Heart left ventricle (tissue), 16 donors: Measurements from ENCODE around the gene PROKR2. TPM values are rescaled to one million over a fixed set of nuclear protein-coding genes. Genes with fewer than 3 reads are reported as not detected.

Experiments
- ATAC-seq, 4 donors: fragments of 200-7000 bp; cut with Tn5 transposase; one replicate each; pipeline ENCODE4 v1.9.1; 2020 to 2022; ENCODE audit warnings: moderate library complexity in 4 of 4, mild to moderate bottlenecking in 3 of 4, moderate number of reproducible peaks in 1 of 4
- DNase-seq, 5 donors: peaks; one replicate each; pipeline ENCODE4 v3.0.0-alpha.2; 2020
- H3K27ac ChIP-seq, 12 donors: fragments of 200-600 bp; sonication (generic) in 4 of 12; one replicate each; pipeline versions ENCODE4 v1.5.0 to v1.8.0; 2016 to 2022; ENCODE audit warnings: mild to moderate bottlenecking in 2 of 12
- H3K27me3 ChIP-seq, 9 donors: fragments of 200-600 bp; sonication (generic) in 2 of 9; one replicate each; pipeline versions ENCODE4 v1.5.1 to v1.8.0; 2016 to 2022; ENCODE audit warnings: mild to moderate bottlenecking in 3 of 9
- H3K36me3 ChIP-seq, 9 donors: fragments of 200-600 bp; sonication (generic) in 2 of 9; one replicate each; pipeline versions ENCODE4 v1.5.0 to v1.8.0; 2018 to 2022; ENCODE audit warnings: mild to moderate bottlenecking in 2 of 9
- H3K4me1 ChIP-seq, 12 donors: fragments of 200-600 bp; sonication (generic) in 4 of 12; one replicate each; pipeline versions ENCODE4 v1.5.0 to v1.8.0; 2016 to 2022; ENCODE audit warnings: mild to moderate bottlenecking in 3 of 12
- H3K4me3 ChIP-seq, 12 donors: fragments of 200-600 bp; sonication (generic) in 4 of 12; one replicate each; pipeline versions ENCODE4 v1.5.0 to v1.8.0; 2017 to 2022; ENCODE audit warnings: mild to moderate bottlenecking in 9 of 12, moderate library complexity in 4 of 12
- H3K9me3 ChIP-seq, 12 donors: fragments of 200-600 bp; sonication (generic) in 4 of 12; one replicate each; pipeline versions ENCODE4 v1.5.0 to v1.8.0; 2016 to 2022; ENCODE audit warnings: mild to moderate bottlenecking in 1 of 12
- POLR2A ChIP-seq, 2 donors: fragments of 450-650 bp; IDR thresholded peaks; one replicate each; pipeline ENCODE4 v1.6.1; 2017; ENCODE audit warnings: antibody characterized with exemption in 2 of 2, mild to moderate bottlenecking in 2 of 2, moderate library complexity in 2 of 2
- WGBS, 4 donors: extraction: QIAGEN DNeasy Blood & Tissue Kit in 2 of 4; methylation state at CpG; one replicate each; pipeline versions ENCODE4 v1.1.5 to v1.1.7; 2013 to 2018; 5-methylcytosine and 5-hydroxymethylcytosine counted together
- intact Hi-C, 10 donors: fragments of 100-400 bp; cut with DNase I; formaldehyde crosslinking; loops; one replicate each; pipeline versions ENCODE4 v1.11.1 to v1.14.2; 2022
- polyA plus RNA-seq, 2 donors: library from polyadenylated mRNA; stranded (reverse); fragments of 200-250 nt; gene quantifications; one replicate each; pipeline ENCODE4 v1.2.3, GENCODE V29; 2013
- total RNA-seq, 9 donors: library from RNA; depleted of rRNA in 2 of 9; stranded (reverse); fragments of >200 nt in 2 of 9; fragmentation: NEBNext Ultra II Directional in 3 of 9; extraction: Animal tissue kit (Norgen Biotek cat#: 25700) in 3 of 9; gene quantifications; one replicate each; pipeline versions ENCODE4 v1.1.0 to v1.2.4, GENCODE V29; 2016 to 2023
- TF ChIP-seq, protein P1 (sequence below), 12 donors: fragments of 200-600 bp; sonication (generic) in 4 of 12; IDR thresholded peaks; one replicate each; pipeline versions ENCODE4 v1.5.0 to v1.8.0; 2018 to 2022; ENCODE audit warnings: antibody characterized with exemption in 12 of 12, mild to moderate bottlenecking in 5 of 12
- donor health status: ischemic (EF 13 %, LVEDD 7.1; RV severe dilation, severe dysfunction).
- donor health status: healthy with polysubstance abuse.
- donor health status: DM: no; HTN: yes; CAD: no.
- donor health status: DM: no; HTN: no; CAD: no.
- donor health status: ischemic (EF 25% LVEDD 6.9; RV normal size, moderate dysfunction).
- donor health status: ischemic (EF 25% LVEDD 5.7; RV mildly dilated, moderate dysfunction).
- donor health status: healthy.
- donor health status: DM: yes; HTN: yes; CAD: no.
- donor health status: ischemic (EF 35%, LVEDD 5.7; RV mildly dilated, moderate dysfunction).
- donor health status: nonischemic (EF 11% LVEDD 7.7; RV severe dilation, severe dysfunction).
- donor health status: DM: yes; HTN: yes; CAD: no.
- donor health status: PGD.
- donor health status: ischemic (EF 29% LVEDD 5.4; RV normal size, mild dysfunction).
- donor health status: nonischemic (EF 23%, LVEDD 6.1; RV moderate dilation, normal function).

The PROKR2 gene
- total and polyA plus RNA-seq, 11 donors: not detected

GRCh38 chr20:5290596-5290995 lies 26.2 kb downstream of the PROKR2 start:
- DNase-seq (no peak), ATAC-seq (no peak)
- Histone ChIP-seq H3K9me3 (peaks cover 0 to 8% (median 0%) of the 10 kb centered on the region in 12 donors), H3K27ac (no peak overlapping the region), H3K4me3 (no peak overlapping the region), H3K27me3 (no peaks in the 10 kb centered on the region), H3K4me1 (no peaks in the 10 kb centered on the region), H3K36me3 (no peaks in the 10 kb centered on the region)
- intact Hi-C loops: loop anchor here in 1 of 10 donors (10.0 kb wide), 1 partner anchor 64 kb away; no protein-coding TSS in a partner anchor
- TF ChIP-seq POLR2A (IDR thresholded peaks at IDR 0.05): no peak
- TF ChIP-seq, protein P1, sequence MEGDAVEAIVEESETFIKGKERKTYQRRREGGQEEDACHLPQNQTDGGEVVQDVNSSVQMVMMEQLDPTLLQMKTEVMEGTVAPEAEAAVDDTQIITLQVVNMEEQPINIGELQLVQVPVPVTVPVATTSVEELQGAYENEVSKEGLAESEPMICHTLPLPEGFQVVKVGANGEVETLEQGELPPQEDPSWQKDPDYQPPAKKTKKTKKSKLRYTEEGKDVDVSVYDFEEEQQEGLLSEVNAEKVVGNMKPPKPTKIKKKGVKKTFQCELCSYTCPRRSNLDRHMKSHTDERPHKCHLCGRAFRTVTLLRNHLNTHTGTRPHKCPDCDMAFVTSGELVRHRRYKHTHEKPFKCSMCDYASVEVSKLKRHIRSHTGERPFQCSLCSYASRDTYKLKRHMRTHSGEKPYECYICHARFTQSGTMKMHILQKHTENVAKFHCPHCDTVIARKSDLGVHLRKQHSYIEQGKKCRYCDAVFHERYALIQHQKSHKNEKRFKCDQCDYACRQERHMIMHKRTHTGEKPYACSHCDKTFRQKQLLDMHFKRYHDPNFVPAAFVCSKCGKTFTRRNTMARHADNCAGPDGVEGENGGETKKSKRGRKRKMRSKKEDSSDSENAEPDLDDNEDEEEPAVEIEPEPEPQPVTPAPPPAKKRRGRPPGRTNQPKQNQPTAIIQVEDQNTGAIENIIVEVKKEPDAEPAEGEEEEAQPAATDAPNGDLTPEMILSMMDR (IDR thresholded peaks at IDR 0.05): no peak
- WGBS, 4 donors: 65 to 78% (median 68%) methylated on average over 6 of the region's 6 CpGs

DNA sequence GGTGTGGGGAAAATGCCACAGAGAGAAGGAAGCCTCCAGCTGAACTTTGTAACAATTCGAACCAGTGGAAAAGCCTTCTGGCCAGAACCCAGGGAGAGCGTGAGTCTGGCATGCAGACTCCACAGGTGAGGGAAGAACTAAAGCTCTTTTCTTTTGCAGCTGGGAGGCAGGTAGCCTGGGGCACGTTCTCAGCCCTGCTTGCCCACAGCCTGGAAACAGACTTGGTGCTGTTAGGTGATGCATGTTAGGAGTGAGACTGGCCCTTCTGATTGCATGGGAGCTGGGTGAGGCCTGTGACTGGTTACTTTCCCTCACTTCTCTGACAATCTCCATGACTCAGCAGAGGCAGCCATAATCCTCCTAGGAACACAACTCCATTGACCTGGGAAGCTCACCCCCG lies 34.2 kb downstream of the PROKR2 start:
- H3K4me3 ChIP-seq: no peak overlapping the region
- TF ChIP-seq, protein P1 (IDR thresholded peaks at IDR 0.05): no peak
- TF ChIP-seq POLR2A (IDR thresholded peaks at IDR 0.05): no peak
- no peak for DNase-seq
- no peak for ATAC-seq
- H3K36me3 ChIP-seq: no peaks in the 10 kb centered on the region
- intact Hi-C loops: no loop called here
- no peaks in the 10 kb centered on the region for H3K27me3 ChIP-seq
- H3K9me3 ChIP-seq: peaks cover 0 to 8% (median 0%) of the 10 kb centered on the region in 12 donors
- H3K27ac ChIP-seq: no peak overlapping the region
- H3K4me1 ChIP-seq: no peaks in the 10 kb centered on the region
- 67 to 80% (median 71%) methylated on average over 4 of the region's 4 CpGs for WGBS, 4 donors

- ATAC-seq: no peak
- no peaks in the 10 kb centered on the region for H3K36me3 ChIP-seq
- no peak for DNase-seq
- H3K4me1 ChIP-seq: no peaks in the 10 kb centered on the region
- intact Hi-C loops: no loop called here
- H3K9me3 ChIP-seq: no peaks in the 10 kb centered on the region
- no peak overlapping the region for H3K27ac ChIP-seq
- TF ChIP-seq, protein P1 (IDR thresholded peaks at IDR 0.05): no peak
- no peak for TF ChIP-seq POLR2A (IDR thresholded peaks at IDR 0.05)
- no peak overlapping the region for H3K4me3 ChIP-seq
- no peaks in the 10 kb centered on the region for H3K27me3 ChIP-seq
These were observed 37.1 kb downstream of the PROKR2 start for GRCh38 chr20:5279661-5280060.

- DNase-seq (no peak), ATAC-seq (no peak)
- TF ChIP-seq, protein P1 (IDR thresholded peaks at IDR 0.05): no peak
- no peak for TF ChIP-seq POLR2A (IDR thresholded peaks at IDR 0.05)
- Histone ChIP-seq H3K36me3 (no peaks in the 10 kb centered on the region), H3K4me3 (no peak overlapping the region), H3K4me1 (no peaks in the 10 kb centered on the region), H3K27ac (no peak overlapping the region), H3K27me3 (no peaks in the 10 kb centered on the region), H3K9me3 (no peaks in the 10 kb centered on the region)
- 80 to 85% (median 83%) methylated on average over 4 of the region's 4 CpGs for WGBS, 4 donors
- intact Hi-C loops: no loop called here
These were observed 44.5 kb downstream of the PROKR2 start for GRCh38 chr20:5272268-5272667.
